K562 (cell line): ENCODE data around the gene SMIM36. TPM values are rescaled to one million over a fixed set of nuclear protein-coding genes. Genes with fewer than 3 reads are reported as not detected.

ENCODE experiments used
- ATAC-seq: fragments of 200-7000 bp; cut with Tn5 transposase; 3 replicates; pipeline ENCODE4 v1.9.1; 2020; ENCODE audit warnings: moderate library complexity
- BruUV-seq: library from RNA; stranded (reverse); fragments of 400-500 nt; replicated peaks from 2 replicates; lab custom pipeline; 2021; lab: Mats Ljungman, UMichigan
- CTCF ChIA-PET: fragments of 300-600 bp; formaldehyde crosslinking; extraction: SDS; loops from one replicate; lab custom pipeline; 2021; ENCODE audit warnings: low intra/inter-chr PET ratio; lab: Yijun Ruan, JAX
- POLR2A ChIA-PET: fragments of 300-600, 350-650 bp; sonication (Branson Sonifier 250); formaldehyde crosslinking; extraction: SDS; loops from one replicate; lab custom pipeline; 2021; ENCODE audit warnings: antibody characterized with exemption, inconsistent platforms; lab: Yijun Ruan, JAX
- DNase-seq, 4 experiments: peaks; one replicate each; pipeline versions ENCODE4 v3.0.0 to v3.0.0-alpha.2; 2011 to 2018; ENCODE audit warnings: low spot score in 3 of 4, mixed read lengths in 3 of 4; ENCODE audit errors: extremely low read depth in 1 of 4
- FAIRE-seq: peaks from 2 replicates; lab custom pipeline; 2011; peaks lifted over from hg19 to GRCh38; lab: Jason Lieb, UNC
- H2AFZ ChIP-seq: 2 replicates; pipeline ENCODE4 v1.6.0; 2011; ENCODE audit warnings: low read depth, low read length, control low read depth, inconsistent platforms
- H3K27ac ChIP-seq: fragments of 200-600 bp; 3 replicates; pipeline ENCODE4 v1.8.0; 2011; ENCODE audit warnings: low read depth, mild to moderate bottlenecking, control low read depth, inconsistent platforms, low read length, moderate library complexity, mixed read lengths; ENCODE audit errors: extremely low read depth
- H3K27me3 ChIP-seq, 2 experiments: fragments of 300-600 bp in 1 of 2; 2 replicates in 1 of 2; 3 replicates in 1 of 2; pipeline versions ENCODE4 v1.6.0 to v1.8.0; 2011; ENCODE audit warnings: inconsistent platforms in 2 of 2, low read length in 2 of 2, mild to moderate bottlenecking in 1 of 2, mixed read lengths in 1 of 2, moderate library complexity in 1 of 2; ENCODE audit not compliant: control insufficient read depth in 2 of 2, insufficient read depth in 2 of 2
- H3K36me3 ChIP-seq: fragments of 300-600 bp; 3 replicates; pipeline ENCODE4 v1.8.0; 2011; ENCODE audit warnings: mild to moderate bottlenecking, low read length, inconsistent platforms; ENCODE audit not compliant: control insufficient read depth, insufficient read depth
- H3K4me1 ChIP-seq, 2 experiments: fragments of 200-600 bp in 1 of 2; replicated peaks in 1 of 2; 2 replicates in 1 of 2; 3 replicates in 1 of 2; pipeline versions ENCODE4 v1.5.1 to v1.8.0; 2011; ENCODE audit warnings: inconsistent platforms in 2 of 2, low read length in 2 of 2, mild to moderate bottlenecking in 1 of 2, mixed read lengths in 1 of 2, moderate library complexity in 1 of 2; ENCODE audit not compliant: control insufficient read depth in 2 of 2, insufficient read depth in 2 of 2
- H3K4me2 ChIP-seq: 2 replicates; pipeline ENCODE4 v1.6.1; 2011; ENCODE audit warnings: low read length, control low read depth, inconsistent platforms, mixed read lengths; ENCODE audit not compliant: insufficient read depth
- H3K4me3 ChIP-seq: fragments of 200-600 bp; sonication (generic), shearing (Covaris generic); 2 replicates; pipeline ENCODE4 v1.5.1; 2016; ENCODE audit warnings: control low read depth, inconsistent platforms
- H3K79me2 ChIP-seq: fragments of 200-600 bp; 3 replicates; pipeline ENCODE4 v1.8.0; 2011; ENCODE audit warnings: low read length, inconsistent platforms; ENCODE audit not compliant: control insufficient read depth, insufficient read depth
- H3K9ac ChIP-seq, 2 experiments: 2 replicates each; pipeline versions ENCODE4 v1.6.0 to v1.6.1; 2011; ENCODE audit warnings: low read depth in 2 of 2, low read length in 2 of 2, control low read depth in 1 of 2, inconsistent platforms in 1 of 2, mild to moderate bottlenecking in 1 of 2, mixed read lengths in 1 of 2; ENCODE audit not compliant: insufficient read depth in 1 of 2
- H3K9me1 ChIP-seq: one replicate; pipeline ENCODE4 v1.6.0; 2011; ENCODE audit warnings: inconsistent platforms, mild to moderate bottlenecking, low read length, moderate library complexity; ENCODE audit not compliant: control insufficient read depth, insufficient read depth
- H3K9me3 ChIP-seq: replicated peaks from 2 replicates; pipeline ENCODE4 v1.5.1; 2011; ENCODE audit warnings: low read depth, low read length, inconsistent platforms; ENCODE audit not compliant: control insufficient read depth, insufficient read depth
- H4K20me1 ChIP-seq: replicated peaks from 2 replicates; pipeline ENCODE4 v1.6.1; 2011; ENCODE audit warnings: low read length, inconsistent platforms, mixed read lengths; ENCODE audit not compliant: control insufficient read depth, insufficient read depth
- CBX5 ChIP-seq: IDR thresholded peaks from 2 replicates; pipeline ENCODE4 v1.6.1; 2014; ENCODE audit warnings: low read depth, borderline replicate concordance
- NFIX ChIP-seq: fragments of 250-450 bp; sonication (Bioruptor Pico); IDR thresholded peaks from 2 replicates; pipeline ENCODE4 v1.4.0; 2020; ENCODE audit warnings: low read depth, mild to moderate bottlenecking, moderate library complexity
- ZNF184 ChIP-seq: sonication (generic); formaldehyde crosslinking; IDR thresholded peaks from 2 replicates; pipeline ENCODE4 v1.5.0; 2020; ENCODE audit warnings: missing genetic modification reagents
- ZNF644 ChIP-seq: fragments of 200-800 bp; sonication (Bioruptor generic); IDR thresholded peaks from 2 replicates; pipeline ENCODE4 v1.6.1; 2016; ENCODE audit warnings: low read depth, missing genetic modification characterization, missing compliant biosample characterization
- WGBS: fragments of 100-300 bp; shearing (Covaris generic); methylation state at CpG from one replicate; pipeline ENCODE4 v1.1.6; 2016; ENCODE audit warnings: low coverage, mixed read lengths; ENCODE audit not compliant: insufficient coverage; ENCODE audit errors: missing lambda C conversion rate; 5-methylcytosine and 5-hydroxymethylcytosine counted together
- in situ Hi-C: fragments of 300-500 bp; cut with MboI; formaldehyde crosslinking; loops from 4 replicates; pipeline ENCODE4 v1.15.0; 2018; ENCODE audit warnings: inconsistent platforms, mixed read lengths
- intact Hi-C: fragments of 100-400 bp; cut with micrococcal nuclease; formaldehyde crosslinking; loops from 2 replicates; pipeline ENCODE4 v1.14.2; 2022
- polyA plus RNA-seq, 8 experiments: library from polyadenylated mRNA; depleted of rRNA in 4 of 8; stranded (reverse) in 5 of 8; unstranded in 3 of 8; fragments of >200 nt; fragmentation: Nextera tagmentation in 2 of 8; fragmentation: Illumina TruSeq in 1 of 8; extraction: Ambion mirVana in 2 of 8; extraction: Trizol in 1 of 8; gene quantifications; 2 replicates each; pipeline versions ENCODE4 v1.2.1 to v1.2.3, GENCODE V29; 2011 to 2014; ENCODE audit warnings: inconsistent platforms in 1 of 8, missing spikeins in 1 of 8
- total RNA-seq, 7 experiments: library from RNA; depleted of rRNA in 6 of 7; stranded (reverse); fragments of >200 nt in 6 of 7; fragmentation: Illumina TruSeq in 2 of 7; extraction: Trizol in 2 of 7; gene quantifications; 2 replicates each; pipeline versions ENCODE4 v1.2.1 to v1.2.3, GENCODE V29; 2011 to 2021; ENCODE audit warnings: low replicate concordance in 1 of 7
- TF ChIP-seq, protein P1 (sequence below), 2 experiments: fragments of 450-650 bp in 1 of 2; sonication (generic) in 1 of 2; formaldehyde crosslinking in 1 of 2; IDR thresholded peaks in 1 of 2; conservative IDR thresholded peaks in 1 of 2; 2 replicates each; pipeline versions ENCODE4 v1.6.1 to v1.8.1; 2016 to 2023; ENCODE audit warnings: mild to moderate bottlenecking in 2 of 2, moderate library complexity in 2 of 2, inconsistent platforms in 1 of 2, missing genetic modification reagents in 1 of 2
- TF ChIP-seq, protein P2 (sequence below): fragments of 250-450 bp; sonication (Bioruptor Pico); IDR thresholded peaks from 2 replicates; pipeline ENCODE4 v1.4.0; 2020; ENCODE audit warnings: mild to moderate bottlenecking, moderate library complexity, borderline replicate concordance

SMIM36 gene
- total and polyA plus RNA-seq, 9 of the 15 experiments (the other 6 are each of a cell fraction or from before 2014, with no cell fraction given): not detected

DNA sequence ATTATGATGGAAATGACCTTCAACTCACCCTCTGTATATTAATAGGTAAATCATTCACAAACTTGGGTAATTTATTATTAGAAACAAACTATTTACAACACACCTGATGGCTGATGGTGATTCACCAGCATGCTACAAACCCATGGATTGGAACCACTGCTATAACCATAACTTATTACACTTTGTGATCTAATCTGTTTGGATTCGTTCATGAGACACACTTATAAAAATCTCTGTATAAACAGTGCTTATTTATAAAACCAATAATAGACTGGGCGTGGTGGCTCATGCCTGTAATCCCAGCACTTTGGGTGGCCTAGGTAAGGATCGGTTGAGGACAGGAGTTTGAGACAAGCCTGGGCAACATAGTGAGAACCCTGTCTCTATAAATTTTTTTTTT is 16.0 kb downstream of the SMIM36 start:
- Histone ChIP-seq H3K79me2 (no peaks in the 10 kb centered on the region), H3K9me1 (no peaks in the 10 kb centered on the region), H3K27me3 (no peaks in the 10 kb centered on the region; a peak in 1 of 5 replicates), H3K4me3 (no peak overlapping the region), H3K9me3 (no peaks in the 10 kb centered on the region), H3K27ac (no peak overlapping the region), H3K4me2 (no peak overlapping the region), H2AFZ (no peak overlapping the region), H3K4me1 (peaks cover 0 to 4% of the 10 kb centered on the region in 2 experiments; a peak in 1 of 5 replicates), H4K20me1 (no peaks in the 10 kb centered on the region), H3K36me3 (no peaks in the 10 kb centered on the region), H3K9ac (no peak overlapping the region)
- CTCF ChIA-PET: no interaction called here
- WGBS: 37% methylated on average over 3 of the region's 3 CpGs
- no TSS peak for BruUV-seq
- POLR2A ChIA-PET: interaction anchor here (0.6 kb wide), 1 partner anchor 32 kb away, joined by 3 read pairs; no protein-coding TSS in a partner anchor
- no peak for DNase-seq
- intact Hi-C loops (loop anchor here (5.0 kb wide), 1 partner anchor 73 kb away; the partner anchor contains the start of gene MMD), in situ Hi-C loops (no loop called here)
- TF ChIP-seq ZNF184: no peak
- no peak for TF ChIP-seq CBX5
- TF ChIP-seq, protein P1, sequence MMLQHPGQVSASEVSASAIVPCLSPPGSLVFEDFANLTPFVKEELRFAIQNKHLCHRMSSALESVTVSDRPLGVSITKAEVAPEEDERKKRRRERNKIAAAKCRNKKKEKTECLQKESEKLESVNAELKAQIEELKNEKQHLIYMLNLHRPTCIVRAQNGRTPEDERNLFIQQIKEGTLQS (IDR thresholded peaks at IDR 0.05): no peak
- TF ChIP-seq, protein P1 (CRISPR knock-in tag; conservative IDR thresholded peaks at IDR 0.05): no peak
- TF ChIP-seq ZNF644 (tag): no peak
- TF ChIP-seq, protein P2, sequence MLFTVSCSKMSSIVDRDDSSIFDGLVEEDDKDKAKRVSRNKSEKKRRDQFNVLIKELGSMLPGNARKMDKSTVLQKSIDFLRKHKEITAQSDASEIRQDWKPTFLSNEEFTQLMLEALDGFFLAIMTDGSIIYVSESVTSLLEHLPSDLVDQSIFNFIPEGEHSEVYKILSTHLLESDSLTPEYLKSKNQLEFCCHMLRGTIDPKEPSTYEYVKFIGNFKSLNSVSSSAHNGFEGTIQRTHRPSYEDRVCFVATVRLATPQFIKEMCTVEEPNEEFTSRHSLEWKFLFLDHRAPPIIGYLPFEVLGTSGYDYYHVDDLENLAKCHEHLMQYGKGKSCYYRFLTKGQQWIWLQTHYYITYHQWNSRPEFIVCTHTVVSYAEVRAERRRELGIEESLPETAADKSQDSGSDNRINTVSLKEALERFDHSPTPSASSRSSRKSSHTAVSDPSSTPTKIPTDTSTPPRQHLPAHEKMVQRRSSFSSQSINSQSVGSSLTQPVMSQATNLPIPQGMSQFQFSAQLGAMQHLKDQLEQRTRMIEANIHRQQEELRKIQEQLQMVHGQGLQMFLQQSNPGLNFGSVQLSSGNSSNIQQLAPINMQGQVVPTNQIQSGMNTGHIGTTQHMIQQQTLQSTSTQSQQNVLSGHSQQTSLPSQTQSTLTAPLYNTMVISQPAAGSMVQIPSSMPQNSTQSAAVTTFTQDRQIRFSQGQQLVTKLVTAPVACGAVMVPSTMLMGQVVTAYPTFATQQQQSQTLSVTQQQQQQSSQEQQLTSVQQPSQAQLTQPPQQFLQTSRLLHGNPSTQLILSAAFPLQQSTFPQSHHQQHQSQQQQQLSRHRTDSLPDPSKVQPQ (CRISPR knock-in tag): no peak
- no peak for TF ChIP-seq NFIX (CRISPR knock-in tag)
- no peak for FAIRE-seq
- no peak for ATAC-seq
